GM23338 (cell line): ENCODE results near the gene PIGC. TPM values are rescaled to one million over a fixed set of nuclear protein-coding genes. Genes with fewer than 3 reads are reported as not detected.

Experiments
- ATAC-seq: fragments of 200-7000 bp; cut with Tn5 transposase; 3 replicates; pipeline ENCODE4 v1.9.1; 2020
- DNase-seq: peaks from one replicate; pipeline ENCODE4 v3.0.0-alpha.2; 2015; ENCODE audit warnings: low spot score
- H2AFZ ChIP-seq: fragments of 200-600 bp; sonication (generic); 2 replicates; pipeline ENCODE4 v1.8.0; 2016; ENCODE audit warnings: antibody characterized with exemption, mild to moderate bottlenecking, moderate library complexity
- H3F3A ChIP-seq: fragments of 200-600 bp; sonication (generic); replicated peaks from 2 replicates; pipeline ENCODE4 v1.8.0; 2017; ENCODE audit warnings: antibody characterized with exemption, mixed run types, low read depth
- H3K27ac ChIP-seq: fragments of 200-600 bp; sonication (generic); 2 replicates; pipeline ENCODE4 v1.6.1; 2016; ENCODE audit warnings: low read depth
- H3K27me3 ChIP-seq: fragments of 200-600 bp; sonication (generic); 2 replicates; pipeline ENCODE4 v1.8.0; 2016; ENCODE audit warnings: mild to moderate bottlenecking, mixed run types, moderate library complexity; ENCODE audit not compliant: insufficient read depth
- H3K36me3 ChIP-seq: fragments of 200-600 bp; sonication (generic); 2 replicates; pipeline ENCODE4 v1.8.0; 2016; ENCODE audit warnings: mild to moderate bottlenecking; ENCODE audit not compliant: insufficient read depth
- H3K4me1 ChIP-seq: fragments of 200-600 bp; sonication (generic); 2 replicates; pipeline ENCODE4 v1.8.0; 2016; ENCODE audit warnings: mild to moderate bottlenecking, moderate library complexity; ENCODE audit not compliant: insufficient read depth
- H3K4me2 ChIP-seq: fragments of 200-600 bp; sonication (generic); 2 replicates; pipeline ENCODE4 v1.7.1; 2017; ENCODE audit warnings: mixed run types
- H3K4me3 ChIP-seq: fragments of 200-600 bp; sonication (generic); 2 replicates; pipeline ENCODE4 v1.6.1; 2016; ENCODE audit warnings: mixed run types
- H3K79me2 ChIP-seq: fragments of 200-600 bp; sonication (generic); replicated peaks from 2 replicates; pipeline ENCODE4 v1.8.0; 2017; ENCODE audit warnings: mild to moderate bottlenecking; ENCODE audit not compliant: insufficient read depth
- H3K9me2 ChIP-seq: fragments of 200-600 bp; sonication (generic); 2 replicates; pipeline ENCODE4 v1.8.0; 2017; ENCODE audit not compliant: insufficient read depth
- H4K20me1 ChIP-seq: fragments of 200-600 bp; sonication (generic); replicated peaks from 2 replicates; pipeline ENCODE4 v1.8.0; 2017; ENCODE audit warnings: mild to moderate bottlenecking; ENCODE audit not compliant: insufficient read depth
- H3K27ac Mint-ChIP-seq: 2 replicates; pipeline ENCODE4 v1.8.0; 2020; ENCODE audit warnings: inconsistent platforms, mild to moderate bottlenecking, moderate library complexity, mixed read lengths
- H3K27me3 Mint-ChIP-seq: 3 replicates; pipeline ENCODE4 v1.8.0; 2022; ENCODE audit warnings: low read depth, mild to moderate bottlenecking, moderate library complexity, mixed read lengths, inconsistent platforms; ENCODE audit not compliant: insufficient read depth, poor library complexity
- H3K36me3 Mint-ChIP-seq: 3 replicates; pipeline ENCODE4 v1.8.0; 2021; ENCODE audit warnings: low read depth, mild to moderate bottlenecking, inconsistent platforms, moderate library complexity, mixed read lengths
- H3K4me1 Mint-ChIP-seq: 3 replicates; pipeline ENCODE4 v1.8.0; 2020; ENCODE audit warnings: mild to moderate bottlenecking, inconsistent platforms, mixed read lengths
- H3K4me3 Mint-ChIP-seq: 3 replicates; pipeline ENCODE4 v1.8.0; 2021; ENCODE audit warnings: moderate library complexity, mild to moderate bottlenecking, inconsistent platforms, mixed read lengths
- H3K9me3 Mint-ChIP-seq: 3 replicates; pipeline ENCODE4 v1.8.0; 2020; ENCODE audit warnings: moderate library complexity, mild to moderate bottlenecking, inconsistent platforms, mixed read lengths
- CREB1 ChIP-seq: fragments of 250-450 bp; sonication (Bioruptor Pico); IDR thresholded peaks from 2 replicates; pipeline ENCODE4 v1.5.0; 2020; ENCODE audit warnings: low read depth, mild to moderate bottlenecking, moderate library complexity
- CTCF ChIP-seq, 2 experiments: fragments of 200-600 bp in 1 of 2; sonication (generic) in 1 of 2; conservative IDR thresholded peaks; 2 replicates each; pipeline versions ENCODE4 v1.5.1 to v1.6.1; 2016 to 2017; ENCODE audit warnings: antibody characterized with exemption in 2 of 2, low read depth in 2 of 2, mild to moderate bottlenecking in 2 of 2, moderate library complexity in 1 of 2
- ETS1 ChIP-seq: IDR thresholded peaks from 2 replicates; pipeline ENCODE4 v1.6.1; 2016; ENCODE audit warnings: antibody characterized with exemption
- EZH2 ChIP-seq: fragments of 200-600 bp; sonication (generic); IDR thresholded peaks from one replicate; pipeline ENCODE4 v1.8.0; 2017; ENCODE audit warnings: antibody characterized with exemption, mild to moderate bottlenecking, low read depth; ENCODE audit not compliant: unreplicated experiment
- EZH2phosphoT487 ChIP-seq: fragments of 200-600 bp; sonication (generic); IDR thresholded peaks from one replicate; pipeline ENCODE4 v1.8.1; 2018; ENCODE audit warnings: antibody characterized with exemption; ENCODE audit not compliant: unreplicated experiment
- JUNB ChIP-seq: IDR thresholded peaks from one replicate; pipeline ENCODE4 v1.6.1; 2016; ENCODE audit warnings: antibody characterized with exemption; ENCODE audit not compliant: unreplicated experiment
- NANOG ChIP-seq: IDR thresholded peaks from 2 replicates; pipeline ENCODE4 v1.6.1; 2016; ENCODE audit warnings: antibody characterized with exemption, borderline replicate concordance
- POLR2AphosphoS5 ChIP-seq: IDR thresholded peaks from 2 replicates; pipeline ENCODE4 v1.6.1; 2016; ENCODE audit warnings: antibody characterized with exemption, low read depth
- REST ChIP-seq: IDR thresholded peaks from one replicate; pipeline ENCODE4 v1.6.1; 2018; ENCODE audit warnings: antibody characterized with exemption; ENCODE audit not compliant: unreplicated experiment
- STAT1 ChIP-seq: IDR thresholded peaks from one replicate; pipeline ENCODE4 v1.6.1; 2016; ENCODE audit warnings: antibody characterized with exemption; ENCODE audit not compliant: unreplicated experiment
- ZNF114 ChIP-seq: fragments of 250-450 bp; sonication (Bioruptor Pico); IDR thresholded peaks from 2 replicates; pipeline ENCODE4 v1.5.0; 2020; ENCODE audit warnings: mild to moderate bottlenecking, moderate library complexity
- ZNF331 ChIP-seq: fragments of 250-450 bp; sonication (Bioruptor Pico); IDR thresholded peaks from 2 replicates; pipeline ENCODE4 v1.5.0; 2020; ENCODE audit warnings: low read depth, mild to moderate bottlenecking, moderate library complexity
- ZNF462 ChIP-seq: fragments of 250-450 bp; sonication (Bioruptor Pico); IDR thresholded peaks from 2 replicates; pipeline ENCODE4 v1.5.0; 2020; ENCODE audit warnings: mild to moderate bottlenecking, moderate library complexity
- polyA plus RNA-seq: library from polyadenylated mRNA; unstranded; fragments of >200 nt; fragmentation: Nextera tagmentation; extraction: Ambion mirVana; gene quantifications from 2 replicates; pipeline ENCODE4 v1.2.1, GENCODE V29; 2016
- total RNA-seq: library from RNA; depleted of rRNA; stranded (reverse); fragments of >200 nt; shearing (Covaris generic); gene quantifications from 2 replicates; pipeline ENCODE4 v1.2.3, GENCODE V29; 2014

The PIGC gene
- total and polyA plus RNA-seq, 2 experiments from 2014 or later: 22.5 to 28.1 TPM

- Histone ChIP-seq H3K9me2 (no peaks in the 10 kb centered on the region), H3K27ac (no peak overlapping the region), H2AFZ (no peak overlapping the region), H3K79me2 (no peaks in the 10 kb centered on the region), H3K27me3 (no peaks in the 10 kb centered on the region), H3K36me3 (no peaks in the 10 kb centered on the region), H3K4me2 (no peak overlapping the region), H3F3A (no peaks in the 10 kb centered on the region), H3K4me3 (no peak overlapping the region), H3K4me1 (no peaks in the 10 kb centered on the region; the same call in 1 of the 2 replicates), H4K20me1 (no peaks in the 10 kb centered on the region)
- H3K4me1 Mint-ChIP-seq: peaks cover 7% of the 10 kb centered on the region
- no peaks in the 10 kb centered on the region for H3K36me3 Mint-ChIP-seq
- ATAC-seq (no peak), DNase-seq (no peak)
- no peak for TF ChIP-seq EZH2phosphoT487
- TF ChIP-seq ZNF462: no peak
- no peak for TF ChIP-seq ZNF331 (CRISPR knock-in tag)
- TF ChIP-seq REST: no peak
- no peak for TF ChIP-seq ETS1
- TF ChIP-seq CREB1: no peak
- TF ChIP-seq POLR2AphosphoS5: no peak
- TF ChIP-seq JUNB: no peak
- no peak for TF ChIP-seq EZH2
- no peak for TF ChIP-seq CTCF (conservative IDR thresholded peaks at IDR 0.05; ENCODE audit: low read depth in 2 of 2)
- TF ChIP-seq ZNF114: no peak
- TF ChIP-seq STAT1: no peak
- TF ChIP-seq NANOG: no peak
- no peak overlapping the region for H3K27ac Mint-ChIP-seq
- H3K27me3 Mint-ChIP-seq: peaks cover 3% of the 10 kb centered on the region
- H3K4me3 Mint-ChIP-seq: no peak overlapping the region
- H3K9me3 Mint-ChIP-seq: no peaks in the 10 kb centered on the region
Measured at GRCh38 chr1:172478485-172478884, 34.6 kb upstream of the PIGC start.
